ENCODE data around the gene ADAT3.

- TF ChIP-seq, protein P1, sequence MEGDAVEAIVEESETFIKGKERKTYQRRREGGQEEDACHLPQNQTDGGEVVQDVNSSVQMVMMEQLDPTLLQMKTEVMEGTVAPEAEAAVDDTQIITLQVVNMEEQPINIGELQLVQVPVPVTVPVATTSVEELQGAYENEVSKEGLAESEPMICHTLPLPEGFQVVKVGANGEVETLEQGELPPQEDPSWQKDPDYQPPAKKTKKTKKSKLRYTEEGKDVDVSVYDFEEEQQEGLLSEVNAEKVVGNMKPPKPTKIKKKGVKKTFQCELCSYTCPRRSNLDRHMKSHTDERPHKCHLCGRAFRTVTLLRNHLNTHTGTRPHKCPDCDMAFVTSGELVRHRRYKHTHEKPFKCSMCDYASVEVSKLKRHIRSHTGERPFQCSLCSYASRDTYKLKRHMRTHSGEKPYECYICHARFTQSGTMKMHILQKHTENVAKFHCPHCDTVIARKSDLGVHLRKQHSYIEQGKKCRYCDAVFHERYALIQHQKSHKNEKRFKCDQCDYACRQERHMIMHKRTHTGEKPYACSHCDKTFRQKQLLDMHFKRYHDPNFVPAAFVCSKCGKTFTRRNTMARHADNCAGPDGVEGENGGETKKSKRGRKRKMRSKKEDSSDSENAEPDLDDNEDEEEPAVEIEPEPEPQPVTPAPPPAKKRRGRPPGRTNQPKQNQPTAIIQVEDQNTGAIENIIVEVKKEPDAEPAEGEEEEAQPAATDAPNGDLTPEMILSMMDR (IDR thresholded peaks at IDR 0.05), result no peak
- no peak for TF ChIP-seq POLR2A (IDR thresholded peaks at IDR 0.05)
These were observed 20.9 kb upstream of the ADAT3 start for GRCh38 chr19:1884291-1884718.

Data from sigmoid colon (tissue), 3 donors.